Progenitor cell of endocrine pancreas (in vitro differentiated cells): ENCODE results near the gene PDIA5. TPM values are rescaled to one million over a fixed set of nuclear protein-coding genes. Genes with fewer than 3 reads are reported as not detected.
A peak's percentile ranks its signal among the peaks of the same experiment; 100 is the strongest.

Source experiments
- DNase-seq: peaks from one replicate; pipeline ENCODE4 v3.0.0; 2021; ENCODE audit warnings: low spot score; ENCODE audit not compliant: unreplicated experiment
- H3K27ac Mint-ChIP-seq: 2 replicates; pipeline ENCODE4 v1.8.0; 2021; ENCODE audit warnings: mild to moderate bottlenecking, moderate library complexity, mixed read lengths
- H3K27me3 Mint-ChIP-seq: 2 replicates; pipeline ENCODE4 v1.8.0; 2021; ENCODE audit warnings: mixed read lengths
- H3K36me3 Mint-ChIP-seq: 2 replicates; pipeline ENCODE4 v1.8.0; 2022; ENCODE audit warnings: mixed read lengths; ENCODE audit not compliant: insufficient read depth
- H3K4me1 Mint-ChIP-seq: 2 replicates; pipeline ENCODE4 v1.8.0; 2021; ENCODE audit warnings: low read depth, mixed read lengths
- H3K4me3 Mint-ChIP-seq: 2 replicates; pipeline ENCODE4 v1.8.0; 2021; ENCODE audit warnings: low read depth, mild to moderate bottlenecking, moderate library complexity, mixed read lengths
- H3K9me3 Mint-ChIP-seq: 2 replicates; pipeline ENCODE4 v1.8.0; 2021; ENCODE audit warnings: low read depth, mixed read lengths
- total RNA-seq: library from RNA; stranded (reverse); gene quantifications from 2 replicates; pipeline ENCODE4 v1.2.1, GENCODE V29; 2021
- TF ChIP-seq, protein P1 (sequence below): fragments of 200-600 bp; sonication (generic); IDR thresholded peaks from one replicate; pipeline ENCODE4 v1.5.0; 2021; ENCODE audit warnings: antibody characterized with exemption, mild to moderate bottlenecking; ENCODE audit not compliant: unreplicated experiment

Gene PDIA5
- total RNA-seq, 1 donor from 2014 or later, result 22.2 TPM

DNA sequence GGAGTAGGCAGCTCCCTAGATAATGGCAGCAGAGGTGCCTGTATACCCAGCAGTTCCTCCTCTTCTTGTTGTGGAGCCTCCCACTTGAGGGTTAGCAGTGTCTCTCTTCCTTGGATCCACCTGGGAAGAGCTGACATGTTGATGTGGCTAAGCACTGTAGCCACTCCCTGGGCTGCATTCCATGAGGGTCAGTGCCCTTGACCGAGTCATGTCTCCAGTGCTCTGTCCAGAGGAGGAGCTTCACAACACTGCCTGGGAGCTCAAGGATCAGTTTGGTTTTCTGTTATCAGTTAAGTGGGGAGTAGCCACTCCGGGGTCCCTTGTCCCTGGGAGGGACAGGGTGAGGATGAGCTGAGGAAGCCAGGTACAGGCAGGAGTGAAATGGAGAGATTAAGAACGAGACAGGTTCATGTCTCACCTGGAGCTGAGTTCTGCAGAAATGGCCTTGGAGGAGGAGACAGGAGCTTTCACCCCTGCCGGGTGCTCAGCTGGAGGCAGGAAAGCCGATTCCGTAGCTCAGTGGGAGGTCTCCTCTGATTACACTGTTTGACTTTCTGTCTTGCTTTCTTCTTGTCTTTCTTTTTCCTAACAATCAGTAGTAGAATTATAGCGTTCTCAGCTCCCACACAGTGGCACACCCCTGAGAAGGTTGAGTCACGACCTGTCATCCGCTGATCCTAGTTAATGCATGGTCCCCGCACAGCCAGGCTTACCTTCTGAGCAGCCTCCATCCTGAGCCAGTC lies 77.0 kb downstream of the PDIA5 start:
- Mint-ChIP-seq H3K9me3 (no peaks in the 10 kb centered on the region), H3K27ac (peak overlapping the region; percentile 73), H3K27me3 (no peaks in the 10 kb centered on the region), H3K4me3 (peak overlapping the region; percentile 18), H3K4me1 (peaks cover 11% of the 10 kb centered on the region), H3K36me3 (peaks cover 15% of the 10 kb centered on the region)
- no peak for DNase-seq
- TF ChIP-seq, protein P1, sequence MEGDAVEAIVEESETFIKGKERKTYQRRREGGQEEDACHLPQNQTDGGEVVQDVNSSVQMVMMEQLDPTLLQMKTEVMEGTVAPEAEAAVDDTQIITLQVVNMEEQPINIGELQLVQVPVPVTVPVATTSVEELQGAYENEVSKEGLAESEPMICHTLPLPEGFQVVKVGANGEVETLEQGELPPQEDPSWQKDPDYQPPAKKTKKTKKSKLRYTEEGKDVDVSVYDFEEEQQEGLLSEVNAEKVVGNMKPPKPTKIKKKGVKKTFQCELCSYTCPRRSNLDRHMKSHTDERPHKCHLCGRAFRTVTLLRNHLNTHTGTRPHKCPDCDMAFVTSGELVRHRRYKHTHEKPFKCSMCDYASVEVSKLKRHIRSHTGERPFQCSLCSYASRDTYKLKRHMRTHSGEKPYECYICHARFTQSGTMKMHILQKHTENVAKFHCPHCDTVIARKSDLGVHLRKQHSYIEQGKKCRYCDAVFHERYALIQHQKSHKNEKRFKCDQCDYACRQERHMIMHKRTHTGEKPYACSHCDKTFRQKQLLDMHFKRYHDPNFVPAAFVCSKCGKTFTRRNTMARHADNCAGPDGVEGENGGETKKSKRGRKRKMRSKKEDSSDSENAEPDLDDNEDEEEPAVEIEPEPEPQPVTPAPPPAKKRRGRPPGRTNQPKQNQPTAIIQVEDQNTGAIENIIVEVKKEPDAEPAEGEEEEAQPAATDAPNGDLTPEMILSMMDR, result no peak

DNA sequence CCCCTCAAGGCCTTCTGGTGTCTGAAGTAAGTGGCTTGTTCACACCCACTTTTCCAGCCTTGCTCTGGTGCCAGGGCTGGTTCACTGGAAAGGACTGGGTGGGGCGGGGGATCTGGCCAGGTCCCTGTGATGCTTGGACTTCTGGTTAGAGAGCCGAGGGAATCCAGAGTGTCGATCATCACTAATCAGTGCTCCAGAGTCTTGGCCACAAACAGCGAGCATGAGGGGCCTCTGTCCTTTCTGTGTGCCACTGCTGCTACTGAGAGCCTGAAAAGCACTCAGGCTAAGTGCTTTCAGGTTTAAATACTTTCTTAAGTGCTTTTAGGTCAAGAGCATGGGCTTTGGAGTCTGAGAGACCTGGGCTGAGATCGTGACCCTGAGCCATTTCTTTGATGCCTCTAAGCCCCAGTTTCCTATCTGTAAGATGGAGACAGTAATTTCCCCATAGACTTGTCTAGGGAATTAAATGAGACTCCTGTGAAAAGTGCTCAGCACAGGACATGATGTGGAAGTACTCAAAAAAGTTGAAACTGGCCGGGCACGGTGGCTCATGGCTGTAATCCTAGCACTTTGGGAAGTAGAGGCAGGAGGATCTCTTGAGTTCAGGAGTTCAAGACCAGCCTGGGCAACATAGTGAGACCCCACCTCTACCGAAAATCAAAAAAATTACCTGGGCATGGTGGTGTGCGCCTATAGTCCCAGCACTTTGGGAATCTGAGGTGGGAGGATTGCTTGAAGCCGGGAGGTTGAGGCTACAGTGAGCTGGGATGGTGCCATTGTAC lies 81.1 kb downstream of the PDIA5 start:
- Mint-ChIP-seq H3K27ac (no peak overlapping the region), H3K9me3 (no peaks in the 10 kb centered on the region), H3K36me3 (peaks cover 14% of the 10 kb centered on the region), H3K4me3 (no peak overlapping the region), H3K27me3 (no peaks in the 10 kb centered on the region), H3K4me1 (peaks cover 11% of the 10 kb centered on the region)
- no peak for DNase-seq
- TF ChIP-seq, protein P1, result no peak

DNA sequence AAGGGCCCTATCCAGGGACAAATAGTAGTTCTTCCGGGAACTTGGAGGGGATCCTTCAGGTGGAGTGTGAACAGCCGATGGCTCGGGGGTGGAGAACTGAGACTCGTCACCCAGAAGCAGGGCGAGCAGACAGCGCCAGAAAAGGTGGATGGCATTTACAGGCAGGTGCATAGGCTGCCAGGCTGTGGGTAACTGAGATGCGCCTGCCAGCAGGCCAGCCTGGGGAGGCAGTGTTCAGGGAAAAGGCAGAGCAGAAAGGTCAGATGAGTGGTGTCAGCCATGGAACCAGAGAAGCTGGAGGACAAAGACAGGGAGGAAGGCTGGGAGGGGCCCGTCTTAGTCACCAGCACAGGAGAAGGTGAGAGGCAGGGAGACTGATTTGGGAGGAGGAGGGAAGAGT lies 81.9 kb downstream of the PDIA5 start:
- no peak for DNase-seq
- H3K27ac Mint-ChIP-seq, result no peak overlapping the region
- no peak overlapping the region for H3K4me3 Mint-ChIP-seq
- peaks cover 15% of the 10 kb centered on the region for H3K36me3 Mint-ChIP-seq
- TF ChIP-seq, protein P1, result no peak
- no peaks in the 10 kb centered on the region for H3K27me3 Mint-ChIP-seq
- H3K9me3 Mint-ChIP-seq, result no peaks in the 10 kb centered on the region
- H3K4me1 Mint-ChIP-seq, result peaks cover 7% of the 10 kb centered on the region

DNA sequence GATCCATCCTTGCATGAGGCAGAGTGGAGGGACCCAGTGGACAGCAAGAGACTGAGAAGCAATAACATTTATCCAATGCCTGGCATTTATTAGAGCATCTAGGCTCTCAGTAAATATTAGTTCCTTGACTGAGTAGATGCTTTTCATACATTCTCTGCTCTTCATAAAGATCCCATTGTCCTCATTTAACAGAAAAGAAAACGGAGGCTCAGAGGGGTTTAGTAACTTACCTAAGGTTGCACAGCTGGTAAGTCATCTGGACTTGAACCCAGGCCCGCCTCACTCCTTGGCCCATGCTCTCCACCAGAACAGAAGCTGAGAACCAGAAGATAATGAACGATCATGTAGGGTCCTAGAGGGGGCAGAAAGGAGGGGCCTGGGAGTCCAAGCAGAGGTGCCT lies 82.7 kb downstream of the PDIA5 start:
- Mint-ChIP-seq H3K9me3 (no peaks in the 10 kb centered on the region), H3K4me1 (no peaks in the 10 kb centered on the region), H3K27ac (peak overlapping the region; percentile 41), H3K4me3 (no peak overlapping the region), H3K27me3 (no peaks in the 10 kb centered on the region), H3K36me3 (peaks cover 13% of the 10 kb centered on the region)
- TF ChIP-seq, protein P1, result no peak
- DNase-seq, result no peak

DNA sequence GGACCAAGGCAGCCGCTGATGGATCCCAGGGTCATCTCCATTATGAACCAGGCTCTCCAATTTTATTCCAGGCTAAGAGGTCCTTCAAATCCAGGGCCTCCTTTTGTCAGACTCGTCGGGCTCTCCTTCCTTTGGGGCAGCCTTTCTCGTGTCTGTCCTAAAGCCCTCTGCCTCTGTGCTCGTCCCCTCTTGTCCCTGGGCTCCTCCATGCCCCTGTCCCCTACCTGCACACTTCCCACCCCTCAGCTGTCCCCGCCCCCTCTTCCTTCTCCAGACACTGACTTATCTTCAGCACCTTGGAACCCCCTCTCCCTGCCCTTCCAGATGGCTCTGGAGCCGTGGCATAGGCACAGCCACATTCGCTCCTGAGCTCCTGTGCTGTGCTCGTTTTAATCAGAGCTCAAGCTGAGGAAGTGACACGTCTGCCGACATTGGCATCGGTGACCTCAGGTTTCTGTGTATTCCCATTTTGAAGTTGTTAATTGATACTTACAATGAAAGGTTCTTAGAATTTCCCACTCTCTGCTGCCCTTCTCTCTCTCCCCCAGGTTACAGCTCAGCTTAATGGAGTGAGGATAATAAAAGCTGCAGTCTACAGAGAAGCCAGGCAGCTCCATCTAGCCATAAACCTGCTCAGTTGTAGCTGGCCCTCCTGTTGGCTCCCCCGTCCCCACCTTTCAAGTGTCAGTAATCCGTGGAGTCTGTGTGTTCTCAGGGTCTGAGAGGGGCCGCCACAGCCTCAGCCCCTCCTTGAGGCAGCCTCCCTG lies 83.8 kb downstream of the PDIA5 start:
- DNase-seq, result no peak
- Mint-ChIP-seq H3K27me3 (no peaks in the 10 kb centered on the region), H3K9me3 (no peaks in the 10 kb centered on the region), H3K4me1 (no peaks in the 10 kb centered on the region), H3K4me3 (no peak overlapping the region), H3K36me3 (peaks cover 12% of the 10 kb centered on the region), H3K27ac (no peak overlapping the region)
- TF ChIP-seq, protein P1, result no peak
